GM03348 (cell line): ENCODE measurements around the gene ZNF709.
"Not testable (repeated sequence)": the region's sequence is repeated elsewhere in the genome, so short reads cannot be mapped to it uniquely, and the experiment has no call there.

ENCODE experiments used
- DNase-seq: peaks from one replicate; pipeline ENCODE4 v3.0.0; 2012; ENCODE audit warnings: low spot score

The ZNF709 gene

DNA sequence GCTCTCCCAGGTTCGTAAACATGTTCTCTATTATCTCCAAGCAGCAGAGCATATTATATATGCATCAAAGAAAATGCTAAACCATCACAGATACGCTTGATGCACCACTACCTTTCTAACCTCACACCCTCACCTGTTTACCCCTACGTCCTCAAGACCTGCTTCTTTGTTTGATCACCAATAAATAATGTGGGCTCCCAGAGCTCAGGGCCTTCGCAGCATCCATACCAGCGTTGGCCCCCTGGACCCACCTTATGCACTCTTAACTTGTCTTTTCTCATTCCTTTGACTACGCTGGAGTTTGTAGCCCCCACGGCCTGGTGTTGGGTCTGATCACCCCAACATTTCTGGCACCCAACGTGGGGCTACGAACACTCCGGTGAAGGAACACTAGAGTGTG lies 33.8 kb downstream of the ZNF709 start:
- DNase-seq, result no peak

DNA sequence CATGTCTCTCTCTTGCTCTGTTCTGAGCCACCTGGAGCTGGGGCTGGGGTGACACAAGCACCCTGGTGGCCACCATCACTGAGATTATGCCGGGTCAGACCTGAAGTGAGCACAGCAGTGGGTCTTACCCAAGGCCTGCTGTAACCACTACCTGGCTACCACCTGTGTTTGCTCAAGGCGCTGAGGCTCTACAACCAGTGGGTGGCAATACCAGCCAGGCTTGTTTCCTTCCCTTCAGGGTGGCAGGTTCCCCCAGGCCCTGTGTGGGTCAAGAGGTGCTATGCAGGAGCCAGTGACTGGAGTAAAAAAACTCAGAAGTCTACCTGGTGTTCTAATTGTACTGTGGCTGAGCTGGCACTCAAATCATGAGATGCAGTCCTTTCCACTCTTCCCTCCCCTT lies 35.8 kb downstream of the ZNF709 start:
- DNase-seq, result no peak

- peak; percentile 94 for DNase-seq
Observed at GRCh38 chr19:12440541-12441316, 43.9 kb downstream of the ZNF709 start, which contains the start of gene ZNF443. Gene ZNF443, minus strand, starts transcription at chr19:12441021. Its CDS starts 107 bp downstream, at chr19:12440914.

DNA sequence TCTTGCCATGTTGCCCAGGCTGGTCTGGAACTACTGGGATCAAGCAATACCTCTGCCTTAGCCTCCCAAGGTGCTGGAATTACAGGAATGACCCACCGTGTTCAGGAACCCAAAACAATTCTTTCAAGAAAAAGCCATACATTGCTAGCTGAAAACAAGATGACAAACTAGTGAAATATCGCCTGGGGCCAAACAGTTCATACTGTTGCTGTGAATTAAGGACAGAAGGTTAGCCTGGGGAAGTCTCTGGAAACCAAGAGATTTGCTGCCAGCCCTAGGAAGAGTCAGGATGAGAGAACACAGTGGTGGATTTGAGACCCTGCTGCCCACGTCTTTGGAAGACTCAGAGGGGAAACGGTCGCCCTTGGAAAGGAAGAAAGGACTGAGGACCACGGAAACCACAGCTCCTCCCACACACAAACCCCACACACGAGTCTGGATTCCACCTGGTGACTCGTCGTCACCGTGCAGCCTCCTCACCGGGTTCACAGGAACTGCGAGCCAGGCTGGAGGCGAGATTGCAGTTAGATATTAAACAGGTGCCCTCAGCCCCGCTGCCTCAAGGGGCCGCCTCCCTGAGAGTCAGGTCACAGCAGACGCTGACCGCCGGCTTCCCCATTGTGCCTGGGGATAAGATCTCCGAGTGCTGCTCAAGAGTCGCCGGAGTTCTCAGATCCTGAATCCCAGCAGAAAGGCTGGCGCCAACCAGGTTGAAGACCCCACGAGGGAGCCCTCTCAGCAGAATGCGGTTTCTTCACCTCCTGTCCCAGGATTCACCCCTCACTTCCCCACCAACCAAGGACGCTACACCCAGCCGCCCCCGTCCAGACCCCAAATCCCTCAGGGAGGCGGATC lies 44.7 kb downstream of the ZNF709 start:
- peak; percentile 5 for DNase-seq

- not testable (repeated sequence) for DNase-seq
Observed at GRCh38 chr19:12430726-12431299, 53.8 kb downstream of the ZNF709 start.

- no peak for DNase-seq
Observed at GRCh38 chr19:12425888-12426274, 58.7 kb downstream of the ZNF709 start.

- DNase-seq, result no peak
Observed at GRCh38 chr19:12425236-12425887, 59.3 kb downstream of the ZNF709 start.

GRCh38 chr19:12417273-12417672 lies 67.3 kb downstream of the ZNF709 start:
- DNase-seq, result not testable (repeated sequence)

DNA sequence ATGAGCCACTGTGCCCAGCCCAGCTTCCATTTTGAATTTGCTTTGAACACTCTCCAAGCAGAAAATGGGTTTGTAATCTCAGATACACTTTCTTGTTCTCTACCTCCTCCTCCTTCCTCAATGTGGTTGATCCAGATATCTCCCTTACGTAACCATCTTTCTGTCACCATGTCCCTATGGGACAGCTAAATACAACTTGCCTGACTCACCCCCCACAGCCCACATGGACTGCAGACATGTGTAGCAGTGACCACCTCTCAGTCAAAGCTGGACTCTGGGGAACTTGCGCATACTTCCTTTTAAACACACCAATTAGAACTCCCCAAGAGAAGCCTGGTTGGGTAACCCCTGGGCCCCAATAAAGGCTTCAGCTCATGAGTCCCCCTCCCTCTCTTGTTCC lies 72.7 kb downstream of the ZNF709 start:
- no peak for DNase-seq
